ENCODE results near the gene MEIS1.

DNA sequence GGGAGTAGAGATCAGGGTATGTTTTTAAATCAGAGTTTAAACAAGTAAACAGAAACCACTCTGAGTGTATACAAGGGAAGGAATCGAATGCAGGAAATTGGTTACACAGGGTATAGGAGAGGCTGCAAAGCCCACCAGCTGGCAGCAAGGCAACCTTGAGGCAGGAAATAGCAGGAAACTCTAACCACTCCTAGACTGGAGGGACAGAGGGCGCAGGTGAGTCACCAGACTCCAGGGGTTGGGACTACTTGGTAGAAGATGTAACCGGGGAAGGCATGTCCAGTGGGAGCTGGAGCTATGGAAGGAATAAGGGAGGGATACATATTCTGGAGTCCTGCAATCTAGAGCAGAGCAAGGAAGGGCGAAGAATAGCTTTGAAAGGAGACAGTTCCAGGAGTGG is 152.3 kb downstream of the MEIS1 start:
- TF ChIP-seq, protein P1, sequence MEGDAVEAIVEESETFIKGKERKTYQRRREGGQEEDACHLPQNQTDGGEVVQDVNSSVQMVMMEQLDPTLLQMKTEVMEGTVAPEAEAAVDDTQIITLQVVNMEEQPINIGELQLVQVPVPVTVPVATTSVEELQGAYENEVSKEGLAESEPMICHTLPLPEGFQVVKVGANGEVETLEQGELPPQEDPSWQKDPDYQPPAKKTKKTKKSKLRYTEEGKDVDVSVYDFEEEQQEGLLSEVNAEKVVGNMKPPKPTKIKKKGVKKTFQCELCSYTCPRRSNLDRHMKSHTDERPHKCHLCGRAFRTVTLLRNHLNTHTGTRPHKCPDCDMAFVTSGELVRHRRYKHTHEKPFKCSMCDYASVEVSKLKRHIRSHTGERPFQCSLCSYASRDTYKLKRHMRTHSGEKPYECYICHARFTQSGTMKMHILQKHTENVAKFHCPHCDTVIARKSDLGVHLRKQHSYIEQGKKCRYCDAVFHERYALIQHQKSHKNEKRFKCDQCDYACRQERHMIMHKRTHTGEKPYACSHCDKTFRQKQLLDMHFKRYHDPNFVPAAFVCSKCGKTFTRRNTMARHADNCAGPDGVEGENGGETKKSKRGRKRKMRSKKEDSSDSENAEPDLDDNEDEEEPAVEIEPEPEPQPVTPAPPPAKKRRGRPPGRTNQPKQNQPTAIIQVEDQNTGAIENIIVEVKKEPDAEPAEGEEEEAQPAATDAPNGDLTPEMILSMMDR (IDR thresholded peaks at IDR 0.05; ENCODE audit: low read depth, low read length, poor library complexity, severe bottlenecking), result peak; percentile 12
- no peak for TF ChIP-seq EZH2phosphoT487 (IDR thresholded peaks at IDR 0.05; ENCODE audit: borderline replicate concordance, low read length)
